B cell (primary cell): ENCODE data around the gene QKI. TPM values are rescaled to one million over a fixed set of nuclear protein-coding genes. Genes with fewer than 3 reads are reported as not detected.

Experiments
- ATAC-seq: fragments of 200-7000 bp; cut with Tn5 transposase; one replicate; pipeline ENCODE4 v1.10.0; 2021; ENCODE audit warnings: low read depth, mild to moderate bottlenecking, moderate number of reproducible peaks, moderate library complexity
- CTCF ChIA-PET: fragments of 350-600 bp; sonication (Branson Sonifier 250); formaldehyde crosslinking; loops from one replicate; lab custom pipeline; 2021; ENCODE audit warnings: antibody characterized with exemption, inconsistent platforms; lab: Charles Lee
- POLR2A ChIA-PET: fragments of 350-600 bp; sonication (Branson Sonifier 250); formaldehyde crosslinking; loops from one replicate; lab custom pipeline; 2021; ENCODE audit warnings: antibody characterized with exemption; lab: Charles Lee
- DNase-seq: peaks from one replicate; pipeline ENCODE4 v3.0.0; 2013
- H2AFZ ChIP-seq: 2 replicates; pipeline ENCODE4 v1.6.1; 2012; ENCODE audit warnings: mild to moderate bottlenecking, low read depth, low read length; ENCODE audit not compliant: insufficient read depth, poor library complexity, severe bottlenecking
- H3K27ac ChIP-seq, 2 donors: 1 replicate in 1 of 2; 2 replicates in 1 of 2; pipeline ENCODE4 v1.5.1; 2012 to 2013; ENCODE audit warnings: low read length in 2 of 2, mild to moderate bottlenecking in 2 of 2, moderate library complexity in 1 of 2
- H3K27me3 ChIP-seq, 4 experiments: fragments of 200-600 bp in 1 of 4; sonication (generic) in 1 of 4; replicated peaks in 1 of 4; 1 replicate in 2 of 4; 2 replicates in 2 of 4; pipeline versions ENCODE4 v1.6.1 to v1.7.0; 2013 to 2016; ENCODE audit warnings: low read length in 3 of 4, mild to moderate bottlenecking in 2 of 4, mixed read lengths in 1 of 4, moderate library complexity in 1 of 4; ENCODE audit not compliant: insufficient read depth in 4 of 4, control insufficient read depth in 3 of 4; ENCODE audit errors: control extremely low read depth in 1 of 4
- H3K36me3 ChIP-seq, 2 experiments: replicated peaks in 1 of 2; 1 replicate in 1 of 2; 2 replicates in 1 of 2; pipeline versions ENCODE4 v1.6.1 to v1.7.1; 2013; ENCODE audit warnings: low read length in 1 of 2; ENCODE audit not compliant: insufficient read depth in 2 of 2, control insufficient read depth in 1 of 2; ENCODE audit errors: control extremely low read depth in 1 of 2, extremely low read depth in 1 of 2
- H3K4me1 ChIP-seq, 2 donors: fragments of 200-600 bp in 1 of 2; sonication (generic) in 1 of 2; 1 replicate in 1 of 2; 2 replicates in 1 of 2; pipeline versions ENCODE4 v1.5.1 to v1.6.1; 2013 to 2017; ENCODE audit warnings: low read length in 2 of 2; ENCODE audit not compliant: control insufficient read depth in 2 of 2, insufficient read depth in 2 of 2
- H3K4me2 ChIP-seq: replicated peaks from 2 replicates; pipeline ENCODE3; 2012; ENCODE audit warnings: mild to moderate bottlenecking, low read depth, low read length; ENCODE audit not compliant: poor library complexity, severe bottlenecking
- H3K4me3 ChIP-seq, 5 experiments: fragments of 200-600 bp in 1 of 5; sonication (generic) in 1 of 5; 1 replicate in 3 of 5; 2 replicates in 2 of 5; pipeline versions ENCODE4 v1.5.1 to v1.7.0; 2011 to 2016; ENCODE audit warnings: low read length in 4 of 5, mild to moderate bottlenecking in 4 of 5, low read depth in 2 of 5, control low read depth in 1 of 5, moderate library complexity in 1 of 5; ENCODE audit not compliant: insufficient read depth in 1 of 5; ENCODE audit errors: control extremely low read depth in 1 of 5, extremely low read depth in 1 of 5
- H3K79me2 ChIP-seq: fragments of 200-600 bp; sonication (generic); one replicate; pipeline ENCODE4 v1.6.0; 2016; ENCODE audit warnings: low read length; ENCODE audit not compliant: control insufficient read depth, insufficient read depth
- H3K9ac ChIP-seq: fragments of 200-600 bp; sonication (generic); 2 replicates; pipeline ENCODE4 v1.6.1; 2017; ENCODE audit warnings: mild to moderate bottlenecking, low read length, moderate library complexity
- H3K9me3 ChIP-seq, 3 donors: one replicate each; pipeline versions ENCODE4 v1.6.1 to v1.7.1; 2013; ENCODE audit warnings: low read length in 2 of 3; ENCODE audit not compliant: control insufficient read depth in 2 of 3, insufficient read depth in 1 of 3; ENCODE audit errors: control extremely low read depth in 1 of 3
- H4K20me1 ChIP-seq: 2 replicates; pipeline ENCODE4 v1.6.0; 2012; ENCODE audit warnings: mild to moderate bottlenecking, low read length; ENCODE audit not compliant: insufficient read depth, control insufficient read depth, poor library complexity, severe bottlenecking
- H3K27ac Mint-ChIP-seq: one replicate; pipeline ENCODE4 v1.8.0; 2021; ENCODE audit warnings: mixed read lengths
- H3K27me3 Mint-ChIP-seq: one replicate; pipeline ENCODE4 v1.8.0; 2021; ENCODE audit warnings: mixed read lengths
- H3K4me1 Mint-ChIP-seq: one replicate; pipeline ENCODE4 v1.8.0; 2021; ENCODE audit warnings: mixed read lengths
- H3K4me3 Mint-ChIP-seq: one replicate; pipeline ENCODE4 v1.8.0; 2021; ENCODE audit warnings: mixed read lengths
- H3K9me3 Mint-ChIP-seq: one replicate; pipeline ENCODE4 v1.8.0; 2022; ENCODE audit warnings: mixed read lengths; ENCODE audit not compliant: insufficient read depth
- EZH2 ChIP-seq: IDR thresholded peaks from 2 replicates; pipeline ENCODE4 v1.6.1; 2012; ENCODE audit warnings: borderline replicate concordance, low read depth, mild to moderate bottlenecking, moderate library complexity, low read length; ENCODE audit not compliant: insufficient read depth, poor library complexity, severe bottlenecking
- WGBS: methylation state at CpG from one replicate; pipeline ENCODE4 v1.1.5; 2013; ENCODE audit warnings: missing lambda C conversion rate; ENCODE audit not compliant: insufficient coverage; 5-methylcytosine and 5-hydroxymethylcytosine counted together
- intact Hi-C: fragments of 100-400 bp; cut with micrococcal nuclease; formaldehyde crosslinking; loops from one replicate; pipeline ENCODE4 v1.10.0; 2022
- polyA plus RNA-seq: library from polyadenylated mRNA; depleted of rRNA; stranded (reverse); fragments of >200 nt; gene quantifications from 2 replicates; pipeline ENCODE4 v1.2.3, GENCODE V29; 2012
- total RNA-seq, 2 donors: library from RNA; stranded (reverse); fragments of 120-200 nt in 1 of 2; gene quantifications; 1 replicate in 1 of 2; 2 replicates in 1 of 2; pipeline versions ENCODE4 v1.2.3 to v1.2.4, GENCODE V29; 2013 to 2022
- TF ChIP-seq, protein P1 (sequence below): fragments of 200-600 bp; IDR thresholded peaks from one replicate; pipeline ENCODE4 v1.8.0; 2022; ENCODE audit warnings: antibody characterized with exemption, mild to moderate bottlenecking

Gene QKI
- total and polyA plus RNA-seq, 2 donors (not counting 1 experiment from before 2014, with no cell fraction given): 38.8 to 79.5 TPM

DNA sequence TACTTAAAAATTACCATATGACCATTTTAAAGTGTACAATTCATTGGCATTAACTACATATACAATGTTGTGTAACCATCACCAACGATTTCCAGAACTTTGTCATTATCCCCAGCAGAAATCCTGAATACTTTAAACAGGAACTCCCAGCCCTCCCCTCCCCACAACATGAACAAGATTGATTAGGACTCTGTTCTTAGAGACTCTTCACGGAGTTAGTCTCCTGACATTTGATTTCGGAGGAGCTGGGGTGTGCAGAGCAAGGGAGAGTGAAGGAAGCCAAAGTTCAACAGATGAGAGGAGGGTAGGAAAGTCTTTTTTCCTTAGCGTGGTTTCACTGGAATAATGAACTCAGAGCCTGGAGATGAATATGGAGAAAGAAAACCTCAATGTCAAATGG lies 17.2 kb upstream of the QKI start:
- H3K9me3 Mint-ChIP-seq: no peaks in the 10 kb centered on the region
- Histone ChIP-seq H3K9ac (no peak overlapping the region), H4K20me1 (no peaks in the 10 kb centered on the region), H3K9me3 (peaks cover 0 to 3% (median 0%) of the 10 kb centered on the region in 3 donors), H3K36me3 (no peaks in the 10 kb centered on the region), H3K27me3 (peaks cover 0 to 14% (median 7%) of the 10 kb centered on the region in 4 experiments), H3K4me2 (no peak overlapping the region), H3K27ac (no peak overlapping the region), H3K79me2 (no peaks in the 10 kb centered on the region), H3K4me1 (peaks cover 7 to 9% of the 10 kb centered on the region in 2 donors), H3K4me3 (no peak overlapping the region), H2AFZ (no peak overlapping the region)
- ATAC-seq: no peak
- DNase-seq: no peak
- WGBS: 90% methylated on average over 2 of the region's 4 CpGs
- POLR2A ChIA-PET: no interaction called here
- peaks cover 13% of the 10 kb centered on the region for H3K4me1 Mint-ChIP-seq
- no peak overlapping the region for H3K4me3 Mint-ChIP-seq
- peaks cover 35% of the 10 kb centered on the region for H3K27me3 Mint-ChIP-seq
- TF ChIP-seq EZH2: no peak
- TF ChIP-seq, protein P1, sequence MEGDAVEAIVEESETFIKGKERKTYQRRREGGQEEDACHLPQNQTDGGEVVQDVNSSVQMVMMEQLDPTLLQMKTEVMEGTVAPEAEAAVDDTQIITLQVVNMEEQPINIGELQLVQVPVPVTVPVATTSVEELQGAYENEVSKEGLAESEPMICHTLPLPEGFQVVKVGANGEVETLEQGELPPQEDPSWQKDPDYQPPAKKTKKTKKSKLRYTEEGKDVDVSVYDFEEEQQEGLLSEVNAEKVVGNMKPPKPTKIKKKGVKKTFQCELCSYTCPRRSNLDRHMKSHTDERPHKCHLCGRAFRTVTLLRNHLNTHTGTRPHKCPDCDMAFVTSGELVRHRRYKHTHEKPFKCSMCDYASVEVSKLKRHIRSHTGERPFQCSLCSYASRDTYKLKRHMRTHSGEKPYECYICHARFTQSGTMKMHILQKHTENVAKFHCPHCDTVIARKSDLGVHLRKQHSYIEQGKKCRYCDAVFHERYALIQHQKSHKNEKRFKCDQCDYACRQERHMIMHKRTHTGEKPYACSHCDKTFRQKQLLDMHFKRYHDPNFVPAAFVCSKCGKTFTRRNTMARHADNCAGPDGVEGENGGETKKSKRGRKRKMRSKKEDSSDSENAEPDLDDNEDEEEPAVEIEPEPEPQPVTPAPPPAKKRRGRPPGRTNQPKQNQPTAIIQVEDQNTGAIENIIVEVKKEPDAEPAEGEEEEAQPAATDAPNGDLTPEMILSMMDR: no peak
- intact Hi-C loops: no loop called here
- no peak overlapping the region for H3K27ac Mint-ChIP-seq
- CTCF ChIA-PET: no interaction called here

GRCh38 chr6:163398115-163398514 lies 16.4 kb upstream of the QKI start:
- Mint-ChIP-seq H3K27me3 (peaks cover 35% of the 10 kb centered on the region), H3K4me1 (peaks cover 13% of the 10 kb centered on the region), H3K4me3 (no peak overlapping the region), H3K27ac (no peak overlapping the region), H3K9me3 (no peaks in the 10 kb centered on the region)
- CTCF ChIA-PET: no interaction called here
- TF ChIP-seq, protein P1: no peak
- no peak for TF ChIP-seq EZH2
- DNase-seq (no peak), ATAC-seq (no peak)
- POLR2A ChIA-PET: no interaction called here
- 100% methylated on average over 1 of the region's 2 CpGs for WGBS
- Histone ChIP-seq H3K79me2 (no peaks in the 10 kb centered on the region), H3K4me1 (peaks cover 7 to 9% of the 10 kb centered on the region in 2 donors), H3K4me2 (no peak overlapping the region), H3K9ac (no peak overlapping the region), H3K27me3 (peaks cover 0 to 14% (median 7%) of the 10 kb centered on the region in 4 experiments), H3K9me3 (peaks cover 0 to 3% (median 0%) of the 10 kb centered on the region in 3 donors), H3K36me3 (no peaks in the 10 kb centered on the region), H2AFZ (no peak overlapping the region), H3K4me3 (no peak overlapping the region), H4K20me1 (no peaks in the 10 kb centered on the region), H3K27ac (no peak overlapping the region)
- intact Hi-C loops: no loop called here
